ENCODE data around the gene MZT1.

The MZT1 gene

DNA sequence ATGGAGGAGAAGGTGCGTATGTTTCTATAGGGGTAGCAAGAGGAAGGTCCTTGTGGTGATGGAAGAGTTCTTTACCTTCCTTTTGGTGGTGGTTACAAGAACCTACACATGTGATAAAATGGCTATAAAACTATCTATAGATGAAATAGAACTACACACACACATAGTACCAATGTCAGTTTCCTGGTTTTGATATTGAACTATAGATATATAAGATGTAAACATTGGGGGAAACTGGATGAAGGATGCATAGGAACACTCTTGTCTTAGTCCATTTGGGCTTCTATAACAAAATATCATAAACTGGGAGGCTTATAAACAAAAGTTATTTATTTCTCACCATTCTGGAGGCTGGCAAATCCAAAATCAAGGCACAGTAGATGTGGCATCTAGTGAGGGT lies 47.1 kb downstream of the MZT1 start:
- no peak for DNase-seq (ENCODE audit: low read depth)

- peak; percentile 13 for DNase-seq (ENCODE audit: low read depth)
Measured at GRCh38 chr13:72678312-72678711, 49.1 kb downstream of the MZT1 start.

DNA sequence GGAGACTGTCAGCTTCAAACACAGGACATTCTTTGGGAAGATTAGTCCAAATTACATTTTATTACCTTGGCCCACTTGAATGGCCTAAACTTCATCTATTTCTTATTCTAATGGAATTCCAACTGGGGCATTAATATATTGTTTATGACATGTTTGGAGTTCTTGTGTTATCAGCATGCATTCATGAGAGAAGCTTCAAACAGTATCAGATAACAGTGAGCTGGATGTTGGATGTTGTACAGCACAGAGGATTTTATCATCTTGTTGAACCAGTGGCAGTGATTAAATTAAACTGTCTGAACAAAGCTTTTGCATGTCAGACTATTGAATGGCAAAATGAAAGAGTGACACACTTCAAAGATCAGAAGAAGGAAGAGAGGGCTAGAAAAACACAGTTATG lies 50.0 kb downstream of the MZT1 start:
- no peak for DNase-seq (ENCODE audit: low read depth)

DNA sequence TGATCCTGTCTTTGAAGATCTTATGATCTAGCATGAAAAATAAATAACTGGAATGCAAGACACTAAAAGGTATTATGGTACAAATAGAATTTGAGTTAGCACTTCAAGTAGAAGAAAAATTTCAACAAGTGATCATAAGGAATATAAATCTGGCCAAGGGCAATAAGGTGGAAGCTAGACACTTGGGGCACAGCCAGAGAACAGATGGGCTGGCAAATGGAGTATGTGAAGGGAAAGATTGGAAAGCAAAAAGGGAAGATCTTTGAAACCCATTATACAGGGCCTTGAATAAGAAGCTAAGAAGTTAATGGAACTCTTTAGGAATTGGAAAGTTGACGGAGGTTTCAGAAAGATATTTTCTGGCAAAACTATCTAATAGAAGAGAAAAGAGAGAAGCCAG lies 61.0 kb downstream of the MZT1 start:
- no peak for DNase-seq (ENCODE audit: low read depth)

- no peak for DNase-seq (ENCODE audit: low read depth)
Measured at GRCh38 chr13:72662548-72662947, 64.9 kb downstream of the MZT1 start.
